Mesothelial cell of epicardium (in vitro differentiated cells): ENCODE data around the gene SPINT1. TPM values are rescaled to one million over a fixed set of nuclear protein-coding genes. Genes with fewer than 3 reads are reported as not detected.

ENCODE experiments used
- DNase-seq, 2 experiments: peaks; one replicate each; pipeline ENCODE4 v3.0.0; 2021; ENCODE audit warnings: low spot score in 2 of 2; ENCODE audit not compliant: unreplicated experiment in 2 of 2
- H3K27ac Mint-ChIP-seq: 2 replicates; pipeline ENCODE4 v1.8.0; 2021; ENCODE audit warnings: mixed read lengths
- H3K27me3 Mint-ChIP-seq: 2 replicates; pipeline ENCODE4 v1.8.0; 2021; ENCODE audit warnings: low read depth, mixed read lengths
- H3K36me3 Mint-ChIP-seq: 2 replicates; pipeline ENCODE4 v1.8.0; 2021; ENCODE audit warnings: mixed read lengths
- H3K4me1 Mint-ChIP-seq: 2 replicates; pipeline ENCODE4 v1.8.0; 2021; ENCODE audit warnings: mixed read lengths
- H3K4me3 Mint-ChIP-seq: 2 replicates; pipeline ENCODE4 v1.8.0; 2021; ENCODE audit warnings: mild to moderate bottlenecking, moderate library complexity, mixed read lengths
- H3K9me3 Mint-ChIP-seq: 2 replicates; pipeline ENCODE4 v1.8.0; 2021; ENCODE audit warnings: mixed read lengths
- total RNA-seq: library from RNA; stranded (reverse); gene quantifications from 3 replicates; pipeline ENCODE4 v1.2.1, GENCODE V29; 2021
- TF ChIP-seq, protein P1 (sequence below): fragments of 200-600 bp; sonication (generic); IDR thresholded peaks from one replicate; pipeline ENCODE4 v1.5.0; 2021; ENCODE audit warnings: antibody characterized with exemption; ENCODE audit not compliant: unreplicated experiment

Gene SPINT1
- total RNA-seq, 1 donor from 2014 or later, result 147 TPM

DNA sequence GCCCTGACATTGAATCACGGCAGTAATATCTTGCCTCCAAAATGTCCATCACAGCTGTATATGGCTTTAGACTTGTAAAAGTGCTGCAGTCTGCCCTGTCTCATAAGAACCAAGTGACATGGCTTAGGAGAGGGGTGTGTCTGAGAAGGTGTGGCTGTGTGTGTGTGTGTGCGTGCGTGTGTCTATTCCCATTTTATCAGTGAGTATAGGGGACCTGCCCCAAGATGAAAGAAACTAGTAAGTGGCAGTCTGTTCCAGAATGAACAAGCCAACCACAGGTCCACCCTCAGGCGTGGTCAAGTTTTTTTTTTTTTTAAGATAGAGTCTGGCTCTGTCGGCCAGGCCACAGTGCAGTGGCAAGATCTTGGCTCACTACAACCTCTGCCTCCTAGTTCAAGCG, 35.8 kb downstream of the SPINT1 start:
- no peak overlapping the region for H3K4me3 Mint-ChIP-seq
- no peak overlapping the region for H3K27ac Mint-ChIP-seq

DNA sequence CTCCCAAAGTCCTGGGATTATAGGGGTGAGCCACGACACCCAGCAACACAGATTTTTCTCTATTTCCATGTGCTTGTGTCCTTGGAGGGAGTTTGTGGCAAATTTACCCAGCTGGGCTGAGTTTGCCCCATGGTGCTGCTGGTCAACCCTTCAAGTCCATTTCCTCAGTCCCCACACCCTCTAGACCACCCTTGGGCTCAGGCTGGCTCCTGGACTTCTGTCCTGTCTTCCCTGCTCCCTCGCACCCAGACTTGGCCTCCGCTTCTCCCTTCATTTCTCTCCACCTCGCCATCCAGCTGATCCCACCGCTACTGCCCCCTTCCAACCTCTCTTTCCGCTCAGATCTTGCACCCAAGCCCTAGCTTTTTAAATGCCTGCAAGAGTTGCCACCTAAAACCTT, 37.5 kb downstream of the SPINT1 start:
- H3K27ac Mint-ChIP-seq, result no peak overlapping the region
- H3K36me3 Mint-ChIP-seq, result no peaks in the 10 kb centered on the region
- H3K27me3 Mint-ChIP-seq, result no peaks in the 10 kb centered on the region
- H3K4me1 Mint-ChIP-seq, result no peaks in the 10 kb centered on the region
- TF ChIP-seq, protein P1, sequence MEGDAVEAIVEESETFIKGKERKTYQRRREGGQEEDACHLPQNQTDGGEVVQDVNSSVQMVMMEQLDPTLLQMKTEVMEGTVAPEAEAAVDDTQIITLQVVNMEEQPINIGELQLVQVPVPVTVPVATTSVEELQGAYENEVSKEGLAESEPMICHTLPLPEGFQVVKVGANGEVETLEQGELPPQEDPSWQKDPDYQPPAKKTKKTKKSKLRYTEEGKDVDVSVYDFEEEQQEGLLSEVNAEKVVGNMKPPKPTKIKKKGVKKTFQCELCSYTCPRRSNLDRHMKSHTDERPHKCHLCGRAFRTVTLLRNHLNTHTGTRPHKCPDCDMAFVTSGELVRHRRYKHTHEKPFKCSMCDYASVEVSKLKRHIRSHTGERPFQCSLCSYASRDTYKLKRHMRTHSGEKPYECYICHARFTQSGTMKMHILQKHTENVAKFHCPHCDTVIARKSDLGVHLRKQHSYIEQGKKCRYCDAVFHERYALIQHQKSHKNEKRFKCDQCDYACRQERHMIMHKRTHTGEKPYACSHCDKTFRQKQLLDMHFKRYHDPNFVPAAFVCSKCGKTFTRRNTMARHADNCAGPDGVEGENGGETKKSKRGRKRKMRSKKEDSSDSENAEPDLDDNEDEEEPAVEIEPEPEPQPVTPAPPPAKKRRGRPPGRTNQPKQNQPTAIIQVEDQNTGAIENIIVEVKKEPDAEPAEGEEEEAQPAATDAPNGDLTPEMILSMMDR, result no peak
- H3K9me3 Mint-ChIP-seq, result no peaks in the 10 kb centered on the region
- no peak overlapping the region for H3K4me3 Mint-ChIP-seq
- DNase-seq, result no peak

More for the DNA sequence above, 35.8 kb downstream of the SPINT1 start:
- H3K27me3 Mint-ChIP-seq, result peaks cover 1% of the 10 kb centered on the region
- TF ChIP-seq, protein P1, result no peak
- no peaks in the 10 kb centered on the region for H3K9me3 Mint-ChIP-seq
- DNase-seq, result no peak
- no peaks in the 10 kb centered on the region for H3K36me3 Mint-ChIP-seq
- H3K4me1 Mint-ChIP-seq, result no peaks in the 10 kb centered on the region

DNA sequence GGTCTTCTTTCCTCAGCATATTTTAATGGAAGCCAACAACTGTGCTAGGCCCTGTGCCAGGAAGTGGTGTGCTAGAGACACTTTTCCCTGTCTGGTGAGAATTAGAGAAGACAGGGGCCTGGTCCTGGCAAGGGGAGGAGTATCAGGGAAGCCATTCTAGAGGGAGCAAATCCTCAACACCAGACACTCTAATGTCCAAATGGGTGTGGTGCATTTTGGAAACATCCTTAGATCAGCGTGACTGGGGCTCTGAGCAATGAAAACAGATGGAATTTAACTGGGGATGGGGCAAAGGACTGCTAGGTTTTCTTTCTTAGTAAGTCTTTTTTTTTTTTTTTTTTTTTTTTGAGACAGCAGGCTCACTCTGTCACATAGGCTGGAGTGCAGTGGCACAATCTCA, 42.7 kb downstream of the SPINT1 start:
- no peaks in the 10 kb centered on the region for H3K27me3 Mint-ChIP-seq
- no peak overlapping the region for H3K4me3 Mint-ChIP-seq
- H3K4me1 Mint-ChIP-seq, result no peaks in the 10 kb centered on the region
- TF ChIP-seq, protein P1, result no peak
- no peak overlapping the region for H3K27ac Mint-ChIP-seq
- no peaks in the 10 kb centered on the region for H3K9me3 Mint-ChIP-seq
- DNase-seq, result no peak
- H3K36me3 Mint-ChIP-seq, result no peaks in the 10 kb centered on the region

DNA sequence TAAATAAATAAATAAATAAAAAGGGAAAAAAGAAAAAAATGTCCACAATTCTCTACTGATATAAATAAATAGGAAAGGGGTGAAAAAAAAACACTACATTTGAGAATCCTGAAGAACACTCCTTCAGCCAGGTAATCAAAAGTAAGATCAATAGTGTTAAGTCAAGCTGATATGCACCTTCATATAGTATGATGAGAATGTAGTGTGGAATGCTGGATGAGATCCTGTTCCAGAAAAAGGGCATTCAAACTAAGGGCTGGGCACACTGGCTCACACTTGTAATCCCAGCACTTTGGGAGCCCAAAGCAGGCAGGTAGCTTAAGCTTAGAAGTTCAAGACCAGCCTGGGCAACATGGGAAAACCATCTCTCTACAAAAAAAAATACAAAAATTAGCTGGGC, 45.3 kb downstream of the SPINT1 start:
- no peaks in the 10 kb centered on the region for H3K9me3 Mint-ChIP-seq
- H3K27me3 Mint-ChIP-seq, result peaks cover 1% of the 10 kb centered on the region
- peaks cover 6% of the 10 kb centered on the region for H3K4me1 Mint-ChIP-seq
- TF ChIP-seq, protein P1, result no peak
- no peak for DNase-seq
- H3K36me3 Mint-ChIP-seq, result no peaks in the 10 kb centered on the region
- H3K27ac Mint-ChIP-seq, result no peak overlapping the region
- H3K4me3 Mint-ChIP-seq, result no peak overlapping the region

DNA sequence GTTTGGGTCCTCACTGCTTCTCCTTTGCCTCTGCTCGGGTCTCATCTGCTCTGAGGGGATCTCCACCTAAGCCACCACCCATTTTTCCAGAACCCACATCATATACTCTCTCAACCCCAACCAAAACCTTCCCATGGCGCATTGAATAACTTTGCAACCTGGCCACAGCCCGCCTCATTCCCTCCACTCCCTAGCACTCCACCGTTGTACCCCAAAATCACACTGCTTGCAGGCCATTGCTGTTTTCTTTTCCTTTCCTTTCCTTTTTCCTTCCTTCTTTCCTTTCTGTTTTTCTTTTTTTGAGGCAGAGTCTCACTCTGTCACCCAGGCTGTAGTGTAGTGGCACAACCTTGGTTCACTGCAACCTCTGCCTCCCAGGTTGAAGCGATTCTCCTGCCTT, 47.3 kb downstream of the SPINT1 start:
- TF ChIP-seq, protein P1, result no peak
- no peak for DNase-seq
- Mint-ChIP-seq H3K4me1 (peaks cover 19% of the 10 kb centered on the region), H3K36me3 (peaks cover 3% of the 10 kb centered on the region), H3K27me3 (peaks cover 1% of the 10 kb centered on the region), H3K9me3 (no peaks in the 10 kb centered on the region), H3K4me3 (no peak overlapping the region), H3K27ac (no peak overlapping the region)
